Astrocyte (in vitro differentiated cells and primary cell): ENCODE data around the gene CFDP1. TPM values are rescaled to one million over a fixed set of nuclear protein-coding genes. Genes with fewer than 3 reads are reported as not detected.

Experiments
- DNase-seq: peaks from one replicate; pipeline ENCODE4 v3.0.0-alpha.2; 2010; ENCODE audit warnings: low read depth
- FAIRE-seq: peaks from 2 replicates; lab custom pipeline; 2011; peaks lifted over from hg19 to GRCh38; lab: Jason Lieb, UNC
- H2AFZ ChIP-seq: 2 replicates; pipeline ENCODE4 v1.6.0; 2012; ENCODE audit warnings: low read depth, low read length, inconsistent platforms
- H3K27ac ChIP-seq: 2 replicates; pipeline ENCODE4 v1.5.1; 2011; ENCODE audit warnings: low read depth, low read length, inconsistent platforms
- H3K27me3 ChIP-seq: 2 replicates; pipeline ENCODE4 v1.6.0; 2011; ENCODE audit warnings: low read length, inconsistent platforms; ENCODE audit not compliant: insufficient read depth
- H3K36me3 ChIP-seq: 2 replicates; pipeline ENCODE4 v1.5.1; 2011; ENCODE audit warnings: low read length, inconsistent platforms; ENCODE audit not compliant: insufficient read depth
- H3K4me1 ChIP-seq: 2 replicates; pipeline ENCODE4 v1.5.1; 2011; ENCODE audit warnings: low read length, inconsistent platforms; ENCODE audit not compliant: insufficient read depth
- H3K4me2 ChIP-seq: 2 replicates; pipeline ENCODE4 v1.6.0; 2012; ENCODE audit warnings: low read length, inconsistent platforms
- H3K4me3 ChIP-seq: 2 replicates; pipeline ENCODE4 v1.5.1; 2011; ENCODE audit warnings: low read depth, mild to moderate bottlenecking, low read length, inconsistent platforms; ENCODE audit not compliant: insufficient read depth
- H3K79me2 ChIP-seq: 2 replicates; pipeline ENCODE4 v1.6.0; 2012; ENCODE audit warnings: mild to moderate bottlenecking, low read length, inconsistent platforms; ENCODE audit not compliant: insufficient read depth
- H3K9ac ChIP-seq: 2 replicates; pipeline ENCODE4 v1.6.0; 2012; ENCODE audit warnings: mild to moderate bottlenecking, low read length, inconsistent platforms
- H3K9me3 ChIP-seq: 2 replicates; pipeline ENCODE4 v1.5.1; 2012; ENCODE audit warnings: low read depth, mild to moderate bottlenecking, low read length, inconsistent platforms; ENCODE audit not compliant: insufficient read depth
- H4K20me1 ChIP-seq: 2 replicates; pipeline ENCODE4 v1.6.0; 2012; ENCODE audit warnings: low read length, inconsistent platforms; ENCODE audit not compliant: insufficient read depth
- H3K27ac Mint-ChIP-seq: one replicate; pipeline ENCODE4 v1.8.0; 2021; ENCODE audit warnings: mild to moderate bottlenecking, mixed read lengths; ENCODE audit not compliant: unreplicated experiment
- H3K27me3 Mint-ChIP-seq: one replicate; pipeline ENCODE4 v1.8.0; 2021; ENCODE audit warnings: low read depth, mixed read lengths; ENCODE audit not compliant: unreplicated experiment
- H3K36me3 Mint-ChIP-seq: one replicate; pipeline ENCODE4 v1.8.0; 2021; ENCODE audit warnings: low read depth, mixed read lengths; ENCODE audit not compliant: unreplicated experiment
- H3K4me1 Mint-ChIP-seq: one replicate; pipeline ENCODE4 v1.8.0; 2021; ENCODE audit warnings: low read depth, mixed read lengths; ENCODE audit not compliant: unreplicated experiment
- H3K4me3 Mint-ChIP-seq: one replicate; pipeline ENCODE4 v1.8.0; 2021; ENCODE audit warnings: mild to moderate bottlenecking, moderate library complexity, mixed read lengths; ENCODE audit not compliant: unreplicated experiment
- H3K9me3 Mint-ChIP-seq: one replicate; pipeline ENCODE4 v1.8.0; 2021; ENCODE audit warnings: mild to moderate bottlenecking, mixed read lengths; ENCODE audit not compliant: unreplicated experiment
- EZH2 ChIP-seq: IDR thresholded peaks from 2 replicates; pipeline ENCODE4 v1.6.1; 2012; ENCODE audit warnings: mild to moderate bottlenecking, low read length, inconsistent platforms; ENCODE audit not compliant: insufficient read depth
- total RNA-seq: library from RNA; stranded (reverse); gene quantifications from 2 replicates; pipeline ENCODE4 v1.2.1, GENCODE V29; 2021
- TF ChIP-seq, protein P1 (sequence below): IDR thresholded peaks from 2 replicates; pipeline ENCODE4 v1.5.1; 2011; ENCODE audit warnings: low read depth, mild to moderate bottlenecking, inconsistent platforms, low read length, moderate library complexity; ENCODE audit not compliant: insufficient read depth

CFDP1 gene
- total RNA-seq, 1 donor from 2014 or later = 36.9 TPM

DNA sequence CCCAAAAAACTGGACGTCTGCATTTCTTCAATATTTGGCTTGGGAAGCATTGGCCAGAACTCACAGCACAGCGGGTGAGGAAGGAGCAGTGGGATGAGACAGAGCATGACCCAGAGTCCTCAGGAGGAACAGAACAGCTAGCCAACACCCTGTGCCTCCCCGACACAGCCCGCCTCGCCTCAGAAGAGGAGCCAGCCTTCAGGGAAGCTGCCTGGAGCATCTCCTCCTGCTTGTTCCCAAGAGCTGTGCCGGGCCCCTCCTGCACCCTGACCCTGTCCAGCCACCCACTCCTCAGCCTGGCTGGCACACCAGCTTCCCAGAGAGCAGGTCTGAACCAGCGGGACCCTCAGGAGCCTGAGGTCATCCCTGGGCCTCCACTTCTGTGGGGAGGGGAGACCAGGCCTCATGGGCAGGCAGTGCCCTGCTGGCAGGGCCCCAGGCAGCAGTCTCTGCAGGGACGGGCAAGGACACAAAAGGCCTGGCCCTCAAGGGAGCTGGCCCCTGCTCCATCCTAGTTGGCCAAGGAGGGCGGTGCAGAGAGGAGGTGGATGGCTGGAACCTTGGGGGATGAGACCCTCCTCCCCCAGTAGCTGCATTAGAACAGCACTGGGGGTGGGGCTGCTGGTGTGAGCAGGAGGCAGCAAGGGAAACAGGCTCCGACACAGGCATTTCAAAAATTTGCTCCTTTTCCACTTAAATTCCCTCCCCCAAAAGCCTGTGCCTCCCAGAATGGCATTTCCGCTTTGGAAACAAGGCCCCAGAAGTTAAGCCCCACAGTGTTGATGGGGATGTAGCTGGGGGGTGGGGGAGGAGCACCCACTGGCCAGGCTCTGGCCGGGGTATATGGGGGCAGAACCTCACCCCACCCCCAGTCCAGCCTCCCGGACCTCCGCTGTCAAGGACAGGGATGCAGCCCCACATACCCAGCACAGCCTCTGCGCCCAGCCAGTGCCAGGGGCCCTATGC is 180.1 kb downstream of the CFDP1 start:
- peaks cover 57% of the 10 kb centered on the region for H3K4me1 Mint-ChIP-seq
- Histone ChIP-seq H4K20me1 (peaks cover 87% of the 10 kb centered on the region), H3K9ac (peak overlapping the region; percentile 73), H3K4me3 (peak overlapping the region; percentile 29), H3K27me3 (no peaks in the 10 kb centered on the region), H3K27ac (peak overlapping the region; percentile 82), H3K4me1 (peaks cover 77% of the 10 kb centered on the region), H2AFZ (no peak overlapping the region), H3K4me2 (peak overlapping the region; percentile 80), H3K9me3 (no peaks in the 10 kb centered on the region), H3K36me3 (no peaks in the 10 kb centered on the region), H3K79me2 (peaks cover 96% of the 10 kb centered on the region)
- H3K9me3 Mint-ChIP-seq = no peaks in the 10 kb centered on the region
- H3K27me3 Mint-ChIP-seq = no peaks in the 10 kb centered on the region
- TF ChIP-seq EZH2 = no peak
- TF ChIP-seq, protein P1, sequence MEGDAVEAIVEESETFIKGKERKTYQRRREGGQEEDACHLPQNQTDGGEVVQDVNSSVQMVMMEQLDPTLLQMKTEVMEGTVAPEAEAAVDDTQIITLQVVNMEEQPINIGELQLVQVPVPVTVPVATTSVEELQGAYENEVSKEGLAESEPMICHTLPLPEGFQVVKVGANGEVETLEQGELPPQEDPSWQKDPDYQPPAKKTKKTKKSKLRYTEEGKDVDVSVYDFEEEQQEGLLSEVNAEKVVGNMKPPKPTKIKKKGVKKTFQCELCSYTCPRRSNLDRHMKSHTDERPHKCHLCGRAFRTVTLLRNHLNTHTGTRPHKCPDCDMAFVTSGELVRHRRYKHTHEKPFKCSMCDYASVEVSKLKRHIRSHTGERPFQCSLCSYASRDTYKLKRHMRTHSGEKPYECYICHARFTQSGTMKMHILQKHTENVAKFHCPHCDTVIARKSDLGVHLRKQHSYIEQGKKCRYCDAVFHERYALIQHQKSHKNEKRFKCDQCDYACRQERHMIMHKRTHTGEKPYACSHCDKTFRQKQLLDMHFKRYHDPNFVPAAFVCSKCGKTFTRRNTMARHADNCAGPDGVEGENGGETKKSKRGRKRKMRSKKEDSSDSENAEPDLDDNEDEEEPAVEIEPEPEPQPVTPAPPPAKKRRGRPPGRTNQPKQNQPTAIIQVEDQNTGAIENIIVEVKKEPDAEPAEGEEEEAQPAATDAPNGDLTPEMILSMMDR = no peak
- H3K27ac Mint-ChIP-seq = peak overlapping the region; percentile 93
- H3K36me3 Mint-ChIP-seq = peaks cover 3% of the 10 kb centered on the region
- DNase-seq (peak; percentile 78), FAIRE-seq (peak; percentile 17)
- H3K4me3 Mint-ChIP-seq = peak overlapping the region; percentile 70

DNA sequence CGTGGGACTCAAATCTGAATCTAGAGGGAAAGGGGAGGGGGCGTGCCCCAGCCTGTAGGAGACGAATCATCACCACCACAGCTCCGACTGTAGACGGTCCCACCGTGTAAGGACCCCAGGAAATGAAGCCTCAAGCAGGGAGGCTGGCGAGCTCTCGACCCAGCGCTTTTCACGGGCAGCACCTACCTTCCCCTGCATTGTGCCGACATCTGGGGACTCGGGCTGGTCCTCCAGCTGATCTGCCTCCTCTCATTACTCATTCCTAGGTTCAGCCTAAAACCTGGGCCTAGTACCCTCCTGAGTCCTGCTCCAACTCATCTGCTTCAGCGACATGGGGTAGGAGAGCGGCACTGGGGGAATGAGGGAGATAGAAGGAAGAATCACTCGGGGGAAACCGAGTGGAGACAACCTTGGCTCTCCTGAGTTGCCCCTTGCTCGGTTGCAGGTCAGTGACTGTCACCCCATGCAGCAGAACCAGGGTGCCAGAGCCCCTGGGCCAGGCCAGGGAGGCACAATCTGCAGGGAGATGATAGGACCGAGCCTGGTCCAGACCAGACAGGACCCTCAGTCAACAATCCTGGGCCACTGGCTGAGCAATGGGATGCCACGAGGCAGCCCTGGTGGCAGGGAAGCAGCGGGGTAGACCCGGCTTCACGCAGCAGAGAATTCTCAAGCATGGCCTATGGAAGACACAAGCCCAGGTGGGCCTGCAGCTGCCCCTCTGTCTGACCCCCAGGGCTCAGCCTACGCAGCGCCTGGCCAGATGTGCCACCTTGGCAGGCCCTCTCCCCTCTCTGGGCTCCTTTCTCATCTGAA is 181.0 kb downstream of the CFDP1 start:
- Mint-ChIP-seq H3K27me3 (no peaks in the 10 kb centered on the region), H3K36me3 (peaks cover 3% of the 10 kb centered on the region), H3K4me3 (peak overlapping the region; percentile 80), H3K9me3 (no peaks in the 10 kb centered on the region), H3K4me1 (peaks cover 59% of the 10 kb centered on the region), H3K27ac (peak overlapping the region; percentile 93)
- Histone ChIP-seq H3K4me3 (peak overlapping the region; percentile 29), H3K79me2 (peaks cover 96% of the 10 kb centered on the region), H3K4me1 (peaks cover 80% of the 10 kb centered on the region), H3K4me2 (peak overlapping the region; percentile 80), H2AFZ (no peak overlapping the region), H4K20me1 (peaks cover 87% of the 10 kb centered on the region), H3K9ac (peak overlapping the region; percentile 73), H3K36me3 (no peaks in the 10 kb centered on the region), H3K9me3 (no peaks in the 10 kb centered on the region), H3K27me3 (no peaks in the 10 kb centered on the region), H3K27ac (peak overlapping the region; percentile 82)
- FAIRE-seq = no peak
- TF ChIP-seq, protein P1 = no peak
- TF ChIP-seq EZH2 = no peak
- no peak for DNase-seq
